Measurements from ENCODE around the gene VAV2.

The VAV2 gene

DNA sequence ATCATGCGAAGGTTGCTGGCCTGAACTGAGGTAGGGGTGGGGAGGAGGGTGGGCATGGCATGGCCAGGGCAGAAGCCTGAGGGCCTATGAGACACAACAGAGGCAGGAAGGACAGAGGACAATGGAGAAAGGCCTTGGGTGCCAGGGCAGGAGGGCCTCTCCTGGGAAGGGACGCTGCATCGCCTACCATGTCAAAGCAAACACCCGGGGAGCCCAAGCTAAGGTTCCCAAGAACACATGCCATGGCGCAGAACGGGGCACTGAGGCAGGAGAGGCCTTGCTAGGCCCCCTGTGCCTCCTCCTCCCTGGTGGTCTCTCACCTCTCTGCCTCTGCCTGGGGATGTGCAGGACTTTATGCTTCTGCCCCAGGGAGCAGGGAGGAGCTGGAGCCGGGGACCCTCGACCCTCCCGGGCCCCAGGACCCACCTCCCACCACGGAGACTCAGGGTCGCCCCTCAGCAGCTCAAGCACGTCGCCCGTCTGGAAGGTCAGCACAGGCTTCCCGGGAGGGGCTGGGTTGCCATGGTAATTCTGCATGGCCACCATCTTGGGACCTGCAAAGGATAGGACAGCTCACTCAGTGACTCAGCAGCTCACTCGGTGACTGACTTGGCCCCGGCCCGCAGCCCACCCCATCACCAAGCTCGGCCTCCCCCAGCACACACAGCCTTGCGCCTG lies 213.6 kb downstream of the VAV2 start:
- TF ChIP-seq, protein P1, sequence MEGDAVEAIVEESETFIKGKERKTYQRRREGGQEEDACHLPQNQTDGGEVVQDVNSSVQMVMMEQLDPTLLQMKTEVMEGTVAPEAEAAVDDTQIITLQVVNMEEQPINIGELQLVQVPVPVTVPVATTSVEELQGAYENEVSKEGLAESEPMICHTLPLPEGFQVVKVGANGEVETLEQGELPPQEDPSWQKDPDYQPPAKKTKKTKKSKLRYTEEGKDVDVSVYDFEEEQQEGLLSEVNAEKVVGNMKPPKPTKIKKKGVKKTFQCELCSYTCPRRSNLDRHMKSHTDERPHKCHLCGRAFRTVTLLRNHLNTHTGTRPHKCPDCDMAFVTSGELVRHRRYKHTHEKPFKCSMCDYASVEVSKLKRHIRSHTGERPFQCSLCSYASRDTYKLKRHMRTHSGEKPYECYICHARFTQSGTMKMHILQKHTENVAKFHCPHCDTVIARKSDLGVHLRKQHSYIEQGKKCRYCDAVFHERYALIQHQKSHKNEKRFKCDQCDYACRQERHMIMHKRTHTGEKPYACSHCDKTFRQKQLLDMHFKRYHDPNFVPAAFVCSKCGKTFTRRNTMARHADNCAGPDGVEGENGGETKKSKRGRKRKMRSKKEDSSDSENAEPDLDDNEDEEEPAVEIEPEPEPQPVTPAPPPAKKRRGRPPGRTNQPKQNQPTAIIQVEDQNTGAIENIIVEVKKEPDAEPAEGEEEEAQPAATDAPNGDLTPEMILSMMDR (conservative IDR thresholded peaks at IDR 0.05; ENCODE audit: control insufficient read depth, insufficient read depth, low read depth, low read length) = no peak
- no peak overlapping the region for H3K4me3 ChIP-seq (ENCODE audit: control insufficient read depth, low read depth, low read length)
- no peak for DNase-seq (ENCODE audit: low read depth)

DNA sequence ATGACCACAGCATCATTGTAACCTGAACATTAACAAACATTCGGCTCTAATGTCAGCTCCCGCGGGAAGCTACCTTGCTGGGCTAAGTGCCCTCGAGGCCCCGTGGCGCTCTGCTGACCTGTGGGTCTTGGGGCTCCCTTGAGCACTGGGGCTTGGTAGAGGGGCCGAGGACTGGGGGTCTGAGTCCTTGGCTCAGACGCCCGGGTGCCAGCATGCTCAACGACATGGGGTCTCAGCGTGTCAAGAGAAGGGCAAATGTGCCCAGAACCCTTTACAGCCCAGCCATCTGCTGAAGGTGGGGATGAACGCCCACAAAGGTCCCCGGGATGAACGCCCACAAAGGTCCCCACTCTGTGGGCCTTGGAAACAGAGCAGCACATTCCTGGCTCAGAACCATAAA lies 214.3 kb downstream of the VAV2 start:
- H3K4me3 ChIP-seq (ENCODE audit: control insufficient read depth, low read depth, low read length) = no peak overlapping the region
- DNase-seq (ENCODE audit: low read depth) = no peak
- TF ChIP-seq, protein P1 (conservative IDR thresholded peaks at IDR 0.05; ENCODE audit: control insufficient read depth, insufficient read depth, low read depth, low read length) = no peak

DNA sequence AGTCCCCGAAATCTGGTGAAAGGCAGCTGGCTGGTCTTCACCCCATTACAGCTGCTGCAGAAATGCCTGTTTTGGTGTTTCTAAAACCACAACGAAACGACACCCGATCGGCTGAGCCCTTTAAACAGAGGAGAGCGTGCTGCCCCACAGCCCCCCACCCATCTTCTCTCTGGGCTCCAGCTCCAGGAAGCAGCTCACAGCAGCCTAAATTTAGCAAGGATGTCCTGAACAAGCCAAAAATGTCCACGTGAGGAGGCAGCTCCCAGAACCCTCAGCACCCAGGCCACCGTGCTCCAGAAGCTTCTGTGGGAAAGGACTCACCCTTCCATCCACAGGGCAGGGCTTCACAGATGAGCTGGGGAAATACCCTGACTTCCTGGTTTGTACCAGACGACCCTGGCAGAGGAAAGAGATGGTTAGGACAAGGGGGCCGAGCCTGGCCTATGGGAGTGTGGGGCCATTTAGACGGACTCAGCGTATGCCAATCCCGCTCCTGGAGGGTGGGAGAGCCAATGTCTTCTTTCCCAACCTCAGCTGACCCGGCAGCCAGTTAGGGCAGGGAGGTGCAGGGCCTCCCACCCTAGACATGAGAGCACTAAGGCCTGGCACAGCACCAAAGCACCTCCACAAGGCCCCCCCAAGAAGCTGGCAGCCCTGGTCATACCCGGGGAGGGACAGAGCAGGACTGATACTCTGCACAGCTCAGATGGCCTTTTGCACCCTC lies 214.9 kb downstream of the VAV2 start:
- DNase-seq (ENCODE audit: low read depth) = no peak
- no peak overlapping the region for H3K4me3 ChIP-seq (ENCODE audit: control insufficient read depth, low read depth, low read length)
- TF ChIP-seq, protein P1 (conservative IDR thresholded peaks at IDR 0.05; ENCODE audit: control insufficient read depth, insufficient read depth, low read depth, low read length) = no peak

DNA sequence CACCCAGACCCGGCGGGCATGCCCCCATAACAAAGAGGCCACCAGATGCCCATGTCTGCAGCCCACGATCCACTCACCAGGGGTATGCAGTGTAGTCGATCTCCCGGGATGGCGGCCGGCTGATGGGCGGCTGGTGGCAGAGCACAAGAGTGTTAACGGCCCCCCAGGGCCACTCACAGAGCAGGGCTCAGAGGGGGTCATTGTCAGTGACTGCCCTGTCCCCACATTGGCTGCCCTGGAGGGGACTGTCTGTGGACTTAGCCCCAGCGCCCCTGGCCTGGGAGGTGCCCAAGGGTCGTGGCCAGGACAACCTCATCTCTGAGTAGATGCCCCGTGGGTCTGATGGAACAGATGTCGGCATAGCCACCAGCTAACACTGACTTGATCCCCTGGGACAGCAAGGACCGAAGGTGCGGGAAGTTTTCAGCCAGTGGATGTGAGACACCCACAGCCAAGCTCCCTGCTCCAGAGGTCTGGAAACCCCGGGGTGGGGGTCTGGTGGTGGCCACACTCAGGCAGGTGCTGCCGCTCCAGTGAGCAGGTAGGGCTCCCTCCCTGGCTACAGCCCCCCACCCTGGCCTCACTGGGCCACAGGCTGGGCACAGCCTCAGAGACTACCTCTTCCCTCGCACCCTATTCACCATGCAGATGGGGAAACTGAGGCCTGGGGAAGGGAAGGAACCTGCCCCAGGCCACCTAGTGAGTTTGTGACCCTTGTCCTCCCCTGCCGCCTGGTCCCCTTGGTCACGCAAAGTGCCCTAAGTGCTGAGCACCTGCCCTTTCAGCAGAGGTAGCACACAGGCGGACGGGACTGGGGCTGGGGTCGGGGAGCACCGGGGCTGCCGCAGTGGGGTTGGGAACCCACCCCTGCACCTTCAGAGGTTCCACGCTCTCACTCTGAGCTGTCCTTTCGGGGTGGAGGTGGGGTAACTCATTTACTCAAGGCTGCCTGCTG lies 215.9 kb downstream of the VAV2 start:
- TF ChIP-seq, protein P1 (conservative IDR thresholded peaks at IDR 0.05; ENCODE audit: control insufficient read depth, insufficient read depth, low read depth, low read length) = no peak
- DNase-seq (ENCODE audit: low read depth) = no peak
- no peak overlapping the region for H3K4me3 ChIP-seq (ENCODE audit: control insufficient read depth, low read depth, low read length)

DNA sequence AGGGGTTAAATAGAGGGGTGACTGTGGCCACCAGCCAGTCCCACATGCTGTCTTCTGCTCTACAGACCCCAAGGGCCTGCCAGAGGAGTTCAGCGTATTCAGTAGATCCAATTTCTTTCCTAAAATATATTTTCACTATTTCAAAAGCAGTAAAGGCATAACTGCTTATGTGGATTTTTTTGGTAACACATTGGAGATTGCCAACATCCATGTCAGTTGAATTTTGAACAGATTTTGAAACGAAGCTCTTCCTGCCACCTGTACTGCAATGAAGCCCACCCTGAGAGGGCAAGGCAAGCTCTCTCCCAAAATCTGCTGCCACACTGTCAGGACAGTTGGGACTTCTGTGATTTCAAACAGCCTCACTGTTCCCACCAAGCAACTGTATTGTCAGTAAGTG lies 216.8 kb downstream of the VAV2 start:
- TF ChIP-seq, protein P1 (conservative IDR thresholded peaks at IDR 0.05; ENCODE audit: control insufficient read depth, insufficient read depth, low read depth, low read length) = no peak
- no peak overlapping the region for H3K4me3 ChIP-seq (ENCODE audit: control insufficient read depth, low read depth, low read length)
- DNase-seq (ENCODE audit: low read depth) = no peak

DNA sequence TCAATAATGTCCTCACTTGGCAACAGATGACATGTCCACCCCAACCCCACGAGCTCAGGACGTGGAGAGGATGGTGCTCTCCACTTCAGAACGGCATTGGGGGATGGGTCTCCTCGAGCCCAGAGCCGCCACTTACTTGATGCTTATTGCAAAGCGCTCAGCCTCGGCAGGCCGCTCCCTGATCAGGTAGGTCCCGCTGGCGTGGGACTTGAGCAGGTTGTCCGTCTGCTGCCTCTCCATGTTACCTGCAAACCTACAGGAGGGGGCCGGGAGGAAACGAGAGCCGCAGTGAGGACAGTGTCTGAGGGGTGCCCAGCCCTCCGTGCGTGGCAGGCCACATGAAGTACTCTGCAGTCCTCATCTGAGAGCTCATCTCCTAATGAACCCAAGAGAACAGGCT lies 217.3 kb downstream of the VAV2 start:
- no peak overlapping the region for H3K4me3 ChIP-seq (ENCODE audit: control insufficient read depth, low read depth, low read length)
- TF ChIP-seq, protein P1 (conservative IDR thresholded peaks at IDR 0.05; ENCODE audit: control insufficient read depth, insufficient read depth, low read depth, low read length) = no peak
- no peak for DNase-seq (ENCODE audit: low read depth)

Data from fibroblast of mammary gland (primary cell).